HEK293 (cell line): ENCODE data around the gene UBR2.

Source experiments
- YY1 ChIP-seq: fragments of 450-650 bp; formaldehyde crosslinking; IDR thresholded peaks from 2 replicates; pipeline ENCODE4 v1.5.1; 2018; ENCODE audit warnings: missing biosample characterization, missing genetic modification characterization
- ZFP37 ChIP-seq: fragments of 450-650 bp; formaldehyde crosslinking; IDR thresholded peaks from 2 replicates; pipeline ENCODE4 v1.5.1; 2016; ENCODE audit warnings: missing biosample characterization, missing genetic modification characterization
- ZNF785 ChIP-seq: fragments of 450-650 bp; formaldehyde crosslinking; IDR thresholded peaks from 2 replicates; pipeline ENCODE4 v1.5.1; 2016; ENCODE audit warnings: missing biosample characterization, missing genetic modification characterization
- TF ChIP-seq, protein P1 (sequence below): fragments of 450-650 bp; formaldehyde crosslinking; IDR thresholded peaks from 2 replicates; pipeline ENCODE4 v1.5.1; 2016; ENCODE audit warnings: missing biosample characterization, missing genetic modification characterization
- TF ChIP-seq, protein P2 (sequence below): fragments of 450-650 bp; formaldehyde crosslinking; IDR thresholded peaks from 2 replicates; pipeline ENCODE4 v1.5.1; 2016; ENCODE audit warnings: missing biosample characterization, missing genetic modification characterization
- TF ChIP-seq, protein P3 (sequence below): fragments of 450-650 bp; formaldehyde crosslinking; IDR thresholded peaks from 2 replicates; pipeline ENCODE4 v1.5.1; 2016; ENCODE audit warnings: missing biosample characterization, missing genetic modification characterization, borderline replicate concordance

DNA sequence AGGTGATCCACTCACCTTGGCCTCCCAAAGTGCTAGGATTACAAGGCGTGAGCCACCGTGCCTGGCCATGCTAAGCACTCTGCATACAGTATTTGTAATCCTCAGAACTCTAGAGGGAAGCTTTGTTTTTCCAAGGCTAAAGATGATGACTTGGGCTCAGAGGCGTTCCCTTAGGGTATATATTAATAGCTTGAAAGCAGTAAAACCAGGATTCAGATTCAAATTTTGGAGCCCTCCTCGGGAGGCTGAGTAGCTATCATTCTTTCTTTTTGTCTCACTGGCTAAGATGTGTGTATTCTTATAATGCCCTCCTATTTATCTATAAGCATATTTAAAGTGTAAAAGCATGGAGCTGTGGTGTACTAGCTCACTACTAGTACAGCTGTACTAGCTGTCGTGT is 90.0 kb downstream of the UBR2 start:
- TF ChIP-seq, protein P1, sequence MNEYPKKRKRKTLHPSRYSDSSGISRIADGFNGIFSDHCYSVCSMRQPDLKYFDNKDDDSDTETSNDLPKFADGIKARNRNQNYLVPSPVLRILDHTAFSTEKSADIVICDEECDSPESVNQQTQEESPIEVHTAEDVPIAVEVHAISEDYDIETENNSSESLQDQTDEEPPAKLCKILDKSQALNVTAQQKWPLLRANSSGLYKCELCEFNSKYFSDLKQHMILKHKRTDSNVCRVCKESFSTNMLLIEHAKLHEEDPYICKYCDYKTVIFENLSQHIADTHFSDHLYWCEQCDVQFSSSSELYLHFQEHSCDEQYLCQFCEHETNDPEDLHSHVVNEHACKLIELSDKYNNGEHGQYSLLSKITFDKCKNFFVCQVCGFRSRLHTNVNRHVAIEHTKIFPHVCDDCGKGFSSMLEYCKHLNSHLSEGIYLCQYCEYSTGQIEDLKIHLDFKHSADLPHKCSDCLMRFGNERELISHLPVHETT (tag by site-specific recombination) = no peak
- no peak for TF ChIP-seq ZFP37 (tag by site-specific recombination)
- TF ChIP-seq, protein P2, sequence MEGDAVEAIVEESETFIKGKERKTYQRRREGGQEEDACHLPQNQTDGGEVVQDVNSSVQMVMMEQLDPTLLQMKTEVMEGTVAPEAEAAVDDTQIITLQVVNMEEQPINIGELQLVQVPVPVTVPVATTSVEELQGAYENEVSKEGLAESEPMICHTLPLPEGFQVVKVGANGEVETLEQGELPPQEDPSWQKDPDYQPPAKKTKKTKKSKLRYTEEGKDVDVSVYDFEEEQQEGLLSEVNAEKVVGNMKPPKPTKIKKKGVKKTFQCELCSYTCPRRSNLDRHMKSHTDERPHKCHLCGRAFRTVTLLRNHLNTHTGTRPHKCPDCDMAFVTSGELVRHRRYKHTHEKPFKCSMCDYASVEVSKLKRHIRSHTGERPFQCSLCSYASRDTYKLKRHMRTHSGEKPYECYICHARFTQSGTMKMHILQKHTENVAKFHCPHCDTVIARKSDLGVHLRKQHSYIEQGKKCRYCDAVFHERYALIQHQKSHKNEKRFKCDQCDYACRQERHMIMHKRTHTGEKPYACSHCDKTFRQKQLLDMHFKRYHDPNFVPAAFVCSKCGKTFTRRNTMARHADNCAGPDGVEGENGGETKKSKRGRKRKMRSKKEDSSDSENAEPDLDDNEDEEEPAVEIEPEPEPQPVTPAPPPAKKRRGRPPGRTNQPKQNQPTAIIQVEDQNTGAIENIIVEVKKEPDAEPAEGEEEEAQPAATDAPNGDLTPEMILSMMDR (tag by site-specific recombination) = no peak
- TF ChIP-seq ZNF785 (tag by site-specific recombination) = no peak
- no peak for TF ChIP-seq YY1 (tag by site-specific recombination)
- TF ChIP-seq, protein P3, sequence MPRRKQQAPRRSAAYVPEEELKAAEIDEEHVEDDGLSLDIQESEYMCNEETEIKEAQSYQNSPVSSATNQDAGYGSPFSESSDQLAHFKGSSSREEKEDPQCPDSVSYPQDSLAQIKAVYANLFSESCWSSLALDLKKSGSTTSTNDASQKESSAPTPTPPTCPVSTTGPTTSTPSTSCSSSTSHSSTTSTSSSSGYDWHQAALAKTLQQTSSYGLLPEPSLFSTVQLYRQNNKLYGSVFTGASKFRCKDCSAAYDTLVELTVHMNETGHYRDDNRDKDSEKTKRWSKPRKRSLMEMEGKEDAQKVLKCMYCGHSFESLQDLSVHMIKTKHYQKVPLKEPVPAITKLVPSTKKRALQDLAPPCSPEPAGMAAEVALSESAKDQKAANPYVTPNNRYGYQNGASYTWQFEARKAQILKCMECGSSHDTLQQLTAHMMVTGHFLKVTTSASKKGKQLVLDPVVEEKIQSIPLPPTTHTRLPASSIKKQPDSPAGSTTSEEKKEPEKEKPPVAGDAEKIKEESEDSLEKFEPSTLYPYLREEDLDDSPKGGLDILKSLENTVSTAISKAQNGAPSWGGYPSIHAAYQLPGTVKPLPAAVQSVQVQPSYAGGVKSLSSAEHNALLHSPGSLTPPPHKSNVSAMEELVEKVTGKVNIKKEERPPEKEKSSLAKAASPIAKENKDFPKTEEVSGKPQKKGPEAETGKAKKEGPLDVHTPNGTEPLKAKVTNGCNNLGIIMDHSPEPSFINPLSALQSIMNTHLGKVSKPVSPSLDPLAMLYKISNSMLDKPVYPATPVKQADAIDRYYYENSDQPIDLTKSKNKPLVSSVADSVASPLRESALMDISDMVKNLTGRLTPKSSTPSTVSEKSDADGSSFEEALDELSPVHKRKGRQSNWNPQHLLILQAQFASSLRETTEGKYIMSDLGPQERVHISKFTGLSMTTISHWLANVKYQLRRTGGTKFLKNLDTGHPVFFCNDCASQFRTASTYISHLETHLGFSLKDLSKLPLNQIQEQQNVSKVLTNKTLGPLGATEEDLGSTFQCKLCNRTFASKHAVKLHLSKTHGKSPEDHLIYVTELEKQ (tag by site-specific recombination) = no peak
